Stimulated activated CD4-positive, alpha-beta T cell treated with anti-CD3 and anti-CD28 coated beads, Interleukin-1b, Interleukin-23, amount 100 ng/mL, for 4 hours (primary cell): ENCODE results near the gene ME2.
"Not testable (repeated sequence)": the region's sequence is repeated elsewhere in the genome, so short reads cannot be mapped to it uniquely, and the experiment has no call there.

ENCODE experiments used
- DNase-seq, 2 donors: peaks; one replicate each; pipeline ENCODE4 v3.0.0-alpha.2; 2020; ENCODE audit warnings: low read depth in 2 of 2

ME2 gene

DNA sequence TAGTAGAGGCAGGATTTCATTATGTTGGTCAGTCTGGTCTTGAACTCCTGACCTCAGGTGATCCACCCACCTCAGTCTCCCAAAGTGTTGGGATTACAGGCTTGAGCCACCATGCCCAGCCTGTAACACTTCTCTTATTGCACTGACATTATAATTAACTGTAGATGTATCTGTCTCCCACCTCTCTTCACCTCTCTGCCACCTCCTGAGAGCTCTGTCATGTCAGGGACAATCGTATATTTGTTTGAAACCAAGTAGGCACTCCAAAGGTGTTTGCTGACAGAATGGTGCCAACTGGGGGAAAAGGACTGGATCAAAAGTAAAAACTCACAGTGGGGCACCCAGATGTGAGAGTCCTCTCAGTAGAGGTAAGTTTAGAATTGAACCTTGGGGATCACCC is 17.3 kb upstream of the ME2 start:
- no peak for DNase-seq

DNA sequence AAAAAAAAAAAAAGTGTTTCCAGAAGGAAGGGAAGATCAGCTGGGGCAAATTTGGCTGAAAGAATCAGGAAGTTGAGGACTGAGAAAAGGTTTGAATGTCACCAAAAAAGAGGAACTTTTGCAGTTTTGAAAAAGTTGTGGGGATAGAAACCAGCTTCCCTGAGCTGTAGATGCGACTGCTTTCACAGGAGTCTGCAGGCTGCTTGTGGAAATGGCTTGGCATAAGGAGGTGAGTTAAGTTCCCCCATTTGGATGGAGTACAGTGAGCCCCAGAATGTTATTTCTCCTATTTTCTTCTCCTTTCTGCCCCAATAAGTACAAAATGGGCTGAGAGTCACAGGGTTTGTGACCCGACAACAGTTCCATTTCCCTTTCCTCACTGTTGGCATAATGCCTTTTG is 16.5 kb upstream of the ME2 start:
- DNase-seq = no peak

GRCh38 chr18:50863840-50864375 is 15.0 kb upstream of the ME2 start:
- no peak for DNase-seq

DNA sequence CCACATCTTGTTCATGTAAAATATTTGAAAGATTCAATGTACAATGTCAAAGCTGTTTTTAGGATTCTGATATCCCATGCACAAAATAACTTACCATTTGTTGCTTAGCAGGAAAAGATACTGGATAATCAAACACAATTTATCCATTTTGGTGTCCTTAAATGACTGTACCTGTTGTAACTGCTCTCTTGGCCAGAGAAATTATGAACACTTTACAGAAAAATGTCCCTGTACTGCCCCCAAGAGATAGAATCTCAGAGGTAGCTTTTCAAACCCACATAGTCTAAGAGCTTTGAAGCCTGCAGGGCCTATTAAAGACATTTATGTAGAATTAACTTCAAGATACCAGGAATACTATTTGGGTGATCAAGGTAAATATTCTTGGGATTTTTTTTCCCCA is 12.2 kb upstream of the ME2 start:
- no peak for DNase-seq

DNA sequence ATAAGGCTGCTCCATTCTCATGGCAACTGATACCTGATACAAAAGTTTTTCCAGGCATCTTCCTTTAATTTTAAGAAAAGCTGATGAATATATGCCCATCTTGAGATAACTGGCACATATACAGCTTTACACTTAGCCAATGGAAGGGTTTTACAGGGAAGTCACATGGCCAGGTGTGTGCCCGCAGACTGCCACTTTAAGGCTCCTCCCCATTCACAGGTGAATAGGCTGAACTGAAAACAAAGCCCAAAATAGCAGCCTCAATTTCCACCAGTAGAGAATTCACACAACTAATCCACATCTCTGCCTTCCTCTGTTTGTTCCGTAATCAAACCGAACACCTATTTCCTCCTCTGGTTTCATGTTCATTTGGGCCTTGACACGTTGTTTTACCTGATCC is 9.8 kb upstream of the ME2 start:
- DNase-seq = no peak

DNA sequence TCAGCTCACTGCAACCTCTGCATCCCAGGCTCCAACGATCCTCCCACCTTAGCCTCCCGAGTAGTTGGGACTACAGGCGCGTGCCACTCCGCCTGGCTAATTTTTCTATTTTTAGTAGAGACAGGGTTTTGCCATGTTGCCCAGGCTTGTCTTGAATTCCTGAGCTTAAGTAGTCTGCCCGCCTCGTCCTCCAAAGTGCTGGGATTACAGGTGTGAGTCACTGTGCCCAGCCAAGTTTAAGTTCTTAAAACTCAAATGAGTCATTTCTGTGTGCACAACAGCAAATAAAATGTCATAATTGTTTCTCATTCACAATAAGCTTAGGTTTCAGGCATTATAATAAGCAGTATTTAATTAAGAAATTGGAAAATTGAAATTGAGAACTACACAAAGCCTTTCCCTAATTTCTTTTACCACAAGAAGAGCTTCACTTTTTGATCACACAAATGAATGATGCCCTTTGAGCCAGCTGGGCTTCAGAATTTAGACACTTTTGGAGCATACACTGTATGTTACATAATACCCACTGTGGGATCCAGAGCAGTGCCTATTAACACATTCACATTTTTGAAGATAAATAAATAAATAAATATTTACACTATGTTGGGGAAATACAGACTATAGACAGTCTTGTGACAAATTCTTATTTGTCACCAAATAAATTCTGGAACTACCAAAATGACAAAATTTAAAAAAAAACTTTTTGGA is 8.6 kb upstream of the ME2 start:
- DNase-seq = no peak

GRCh38 chr18:50871846-50872245 is 7.1 kb upstream of the ME2 start:
- no peak for DNase-seq

GRCh38 chr18:50875966-50876536 is 2.9 kb upstream of the ME2 start:
- no peak for DNase-seq

DNA sequence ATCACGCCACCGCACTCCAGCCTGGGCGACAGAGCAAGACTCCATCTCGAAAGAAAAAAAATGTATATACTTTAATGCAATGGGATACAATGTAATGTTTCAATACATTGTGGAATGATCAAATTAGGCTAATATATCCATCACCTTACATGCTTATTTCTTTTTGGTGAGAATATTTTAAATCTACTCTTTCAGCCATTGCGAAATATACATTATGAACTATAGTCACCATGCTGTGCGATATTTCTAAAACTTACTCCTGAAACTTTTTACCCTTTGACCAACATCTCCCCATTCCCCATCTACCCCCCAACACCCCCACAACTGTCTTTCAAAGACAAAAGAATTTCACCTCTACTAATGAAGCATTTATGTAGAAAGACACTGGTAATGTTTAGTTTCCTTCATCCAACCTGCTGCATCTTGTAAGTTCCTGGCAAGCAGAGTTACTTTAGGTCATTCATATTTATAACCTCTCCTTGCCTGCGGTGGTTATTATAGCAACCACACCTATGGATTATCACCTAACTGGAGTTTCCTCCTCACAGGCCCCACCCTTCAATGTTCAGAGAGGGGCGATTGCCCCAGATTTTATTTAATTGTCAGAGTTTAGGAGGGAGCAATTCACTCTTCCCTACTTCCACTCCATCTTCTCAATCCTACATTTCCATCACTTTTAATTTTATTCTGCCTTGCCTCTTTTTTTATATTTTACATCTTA is 1.2 kb upstream of the ME2 start:
- no peak for DNase-seq

GRCh38 chr18:50879302-50880118 is 592 bp downstream of the ME2 start:
- peak in 1 of 2 donors; percentile 18 for DNase-seq

- DNase-seq = no peak
These were observed 1.2 kb downstream of the ME2 start for GRCh38 chr18:50880119-50880465.

GRCh38 chr18:50880944-50881343 is 2.0 kb downstream of the ME2 start:
- DNase-seq = not testable (repeated sequence)

GRCh38 chr18:50886929-50887328 is 8.0 kb downstream of the ME2 start:
- no peak for DNase-seq

DNA sequence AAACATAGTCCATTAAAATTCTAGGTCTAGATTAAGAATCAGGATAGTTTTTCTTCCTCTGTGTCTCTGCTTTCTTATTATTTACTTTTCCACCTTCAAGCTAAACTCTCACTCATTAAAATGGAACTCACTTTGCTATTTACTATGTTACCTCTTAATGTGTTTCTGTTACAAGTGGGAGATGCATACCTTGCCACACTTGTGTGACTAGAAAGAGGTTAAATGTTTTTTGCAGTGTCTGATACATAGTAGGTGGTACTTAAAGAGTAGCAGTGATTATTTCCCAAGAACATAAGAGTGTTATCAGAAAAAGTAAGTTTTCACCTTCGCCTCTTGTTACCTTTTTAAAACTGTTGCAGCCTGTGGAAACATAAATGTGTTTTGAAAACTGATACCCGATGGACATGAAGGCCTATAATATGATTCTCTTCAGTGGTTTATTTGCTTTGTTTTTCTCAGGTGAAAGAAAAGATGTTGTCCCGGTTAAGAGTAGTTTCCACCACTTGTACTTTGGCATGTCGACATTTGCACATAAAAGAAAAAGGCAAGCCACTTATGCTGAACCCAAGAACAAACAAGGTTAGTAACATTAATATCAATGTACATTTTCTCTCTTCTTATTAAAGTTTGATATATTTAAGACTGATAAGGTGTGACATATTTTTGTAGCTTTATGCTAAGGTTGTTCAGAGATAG is 16.6 kb downstream of the ME2 start:
- no peak for DNase-seq

GRCh38 chr18:50896093-50896492 is 17.2 kb downstream of the ME2 start:
- no peak for DNase-seq

DNA sequence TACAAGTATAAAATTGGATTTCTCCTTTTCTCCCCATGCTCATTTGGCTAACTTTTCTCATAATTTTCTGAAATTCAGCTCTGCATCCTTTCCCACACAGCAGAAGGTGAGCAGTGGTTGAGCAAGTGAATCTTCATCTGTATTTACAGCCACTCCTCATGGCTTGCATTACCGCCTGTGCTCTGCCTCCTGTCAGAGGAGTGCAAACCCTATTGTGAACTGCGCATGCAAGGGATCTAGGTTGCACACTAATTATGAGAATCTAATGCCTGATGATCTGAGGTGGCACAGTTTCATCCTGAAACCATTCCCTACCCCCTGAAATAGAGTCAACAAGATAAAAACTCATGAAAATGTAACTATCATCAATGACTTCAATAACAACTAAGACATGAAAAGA is 20.0 kb downstream of the ME2 start:
- DNase-seq = no peak

- DNase-seq = no peak
These were observed 23.9 kb downstream of the ME2 start for GRCh38 chr18:50902797-50903196.

GRCh38 chr18:50906843-50907242 is 27.9 kb downstream of the ME2 start:
- no peak for DNase-seq

- DNase-seq = no peak
These were observed 30.3 kb downstream of the ME2 start for GRCh38 chr18:50909261-50909660.

DNA sequence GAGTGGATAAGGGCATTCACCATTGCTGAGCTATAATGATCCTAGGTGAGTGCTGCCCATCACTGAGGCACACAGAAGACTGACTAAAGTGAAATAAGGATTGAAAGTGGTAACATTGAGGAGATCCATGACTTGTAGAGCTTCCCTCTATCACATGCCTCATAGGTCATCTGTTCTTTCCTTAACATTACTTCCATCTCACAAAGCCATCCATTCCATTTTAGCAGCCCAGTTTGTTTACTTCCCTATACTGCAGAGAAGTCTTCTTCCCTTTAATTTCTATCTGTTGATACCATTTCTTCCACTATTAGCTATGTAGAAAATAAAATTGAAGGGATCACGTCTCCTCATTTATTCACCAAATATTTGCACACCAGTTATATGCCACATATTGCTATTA is 32.1 kb downstream of the ME2 start:
- DNase-seq = no peak

GRCh38 chr18:50917021-50917420 is 38.1 kb downstream of the ME2 start:
- no peak for DNase-seq

- no peak for DNase-seq
These were observed 39.2 kb downstream of the ME2 start for GRCh38 chr18:50918153-50918552.
